Right lobe of liver (tissue), 4 donors: Measurements from ENCODE around the gene CCBE1.

ENCODE experiments used
- POLR2A ChIP-seq: fragments of 450-650 bp; IDR thresholded peaks from one replicate; pipeline ENCODE4 v1.6.1; 2017; ENCODE audit warnings: antibody characterized with exemption, mild to moderate bottlenecking
- TF ChIP-seq, protein P1 (sequence below), 4 donors: fragments of 200-600 bp in 3 of 4; fragments of 450-650 bp in 1 of 4; IDR thresholded peaks; one replicate each; pipeline versions ENCODE4 v1.5.1 to v1.8.0; 2016 to 2022; ENCODE audit warnings: antibody characterized with exemption in 4 of 4, mild to moderate bottlenecking in 2 of 4
- donor health status: DM: no; HTN: no; CAD: no.
- donor health status: DM: no; HTN: no; CAD: no.
- donor health status: DM: no; HTN: yes; CAD: no.

DNA sequence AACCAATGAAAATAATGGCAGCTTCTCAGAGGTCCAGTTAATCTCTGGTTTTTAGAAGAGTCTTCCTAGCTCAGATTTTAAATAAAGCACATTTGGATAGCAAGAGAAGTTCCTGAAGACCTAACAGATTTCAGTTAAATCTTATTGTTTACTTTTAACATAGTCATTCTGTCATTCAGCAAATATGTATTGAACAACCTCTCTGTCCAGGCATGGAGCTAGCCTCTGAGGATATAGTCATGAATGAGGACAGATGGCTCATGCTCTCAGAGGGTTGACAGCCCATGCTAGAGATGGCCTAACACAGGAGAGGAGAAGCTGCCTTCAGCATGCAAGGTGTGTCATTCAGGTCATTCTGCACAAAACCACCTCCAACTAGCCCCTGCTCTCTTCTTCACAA lies 6.2 kb downstream of the CCBE1 start:
- TF ChIP-seq, protein P1, sequence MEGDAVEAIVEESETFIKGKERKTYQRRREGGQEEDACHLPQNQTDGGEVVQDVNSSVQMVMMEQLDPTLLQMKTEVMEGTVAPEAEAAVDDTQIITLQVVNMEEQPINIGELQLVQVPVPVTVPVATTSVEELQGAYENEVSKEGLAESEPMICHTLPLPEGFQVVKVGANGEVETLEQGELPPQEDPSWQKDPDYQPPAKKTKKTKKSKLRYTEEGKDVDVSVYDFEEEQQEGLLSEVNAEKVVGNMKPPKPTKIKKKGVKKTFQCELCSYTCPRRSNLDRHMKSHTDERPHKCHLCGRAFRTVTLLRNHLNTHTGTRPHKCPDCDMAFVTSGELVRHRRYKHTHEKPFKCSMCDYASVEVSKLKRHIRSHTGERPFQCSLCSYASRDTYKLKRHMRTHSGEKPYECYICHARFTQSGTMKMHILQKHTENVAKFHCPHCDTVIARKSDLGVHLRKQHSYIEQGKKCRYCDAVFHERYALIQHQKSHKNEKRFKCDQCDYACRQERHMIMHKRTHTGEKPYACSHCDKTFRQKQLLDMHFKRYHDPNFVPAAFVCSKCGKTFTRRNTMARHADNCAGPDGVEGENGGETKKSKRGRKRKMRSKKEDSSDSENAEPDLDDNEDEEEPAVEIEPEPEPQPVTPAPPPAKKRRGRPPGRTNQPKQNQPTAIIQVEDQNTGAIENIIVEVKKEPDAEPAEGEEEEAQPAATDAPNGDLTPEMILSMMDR (IDR thresholded peaks at IDR 0.05): no peak
- no peak for TF ChIP-seq POLR2A
